ELR (cell line): ENCODE results near the gene TCHP.

Source experiments
- DNase-seq: peaks from one replicate; pipeline ENCODE4 v3.0.0-alpha.2; 2015; ENCODE audit warnings: low read depth

Gene TCHP

GRCh38 chr12:109961612-109962011 lies 61.5 kb downstream of the TCHP start:
- no peak for DNase-seq

DNA sequence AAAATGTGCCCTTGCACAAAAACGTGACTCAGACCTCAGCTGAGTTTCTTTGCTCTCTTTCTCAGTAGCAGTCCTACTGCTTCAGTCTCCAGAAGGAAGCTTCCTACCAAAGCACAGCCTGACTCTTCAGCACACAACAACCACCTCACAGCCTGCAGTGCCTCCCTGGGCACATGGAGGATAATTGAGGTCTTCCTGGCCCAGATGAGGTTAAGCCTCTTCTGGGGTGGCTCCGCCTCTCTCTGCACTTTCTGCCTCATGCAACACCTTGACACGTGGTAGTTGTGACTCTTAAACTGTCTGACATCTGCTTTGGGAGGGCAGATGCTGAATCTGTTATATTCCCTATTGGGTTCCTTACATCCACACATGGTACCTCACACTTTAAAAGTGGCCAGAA lies 62.3 kb downstream of the TCHP start:
- no peak for DNase-seq

- no peak for DNase-seq
Measured at GRCh38 chr12:109963330-109963729, 63.3 kb downstream of the TCHP start.

GRCh38 chr12:109963743-109964429 lies 63.8 kb downstream of the TCHP start:
- peak; percentile 42 for DNase-seq

GRCh38 chr12:109966546-109966945 lies 66.5 kb downstream of the TCHP start:
- DNase-seq, result no peak

DNA sequence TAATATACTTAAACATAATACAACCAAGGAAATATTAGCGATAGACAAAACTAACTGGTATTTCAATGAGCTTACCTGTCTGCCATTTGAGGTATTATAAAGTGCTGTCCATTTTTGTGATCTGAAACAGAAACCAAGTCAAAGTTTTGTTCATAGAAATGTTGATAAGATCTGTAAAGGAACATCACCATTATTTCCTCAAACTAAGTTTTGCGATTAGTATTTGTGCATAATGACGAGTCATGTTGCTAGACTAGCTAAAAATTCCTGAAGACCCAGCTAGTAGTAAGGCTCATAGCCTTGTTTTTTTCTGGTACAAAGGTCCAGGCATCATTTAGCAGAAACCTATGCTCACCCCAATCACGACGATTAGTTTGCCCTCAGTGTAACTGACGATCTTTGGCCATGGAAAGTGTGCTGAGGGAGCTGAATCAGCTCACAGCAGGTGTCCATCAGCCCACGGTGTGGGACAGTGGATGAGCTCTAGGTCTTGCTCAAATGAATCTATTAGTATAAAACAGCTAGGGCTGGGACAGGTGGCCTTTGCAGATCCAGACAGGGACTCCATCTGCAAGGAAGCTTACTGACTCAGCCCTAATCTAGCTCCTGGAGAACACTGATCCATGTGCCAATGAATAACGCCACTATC lies 67.4 kb downstream of the TCHP start:
- no peak for DNase-seq
